K562 (cell line): Measurements from ENCODE around the gene IPO13. TPM values are rescaled to one million over a fixed set of nuclear protein-coding genes. Genes with fewer than 3 reads are reported as not detected.

Source experiments
- BRD4 ChIP-seq: fragments of 200-600 bp; sonication (generic); IDR thresholded peaks from 2 replicates; pipeline ENCODE4 v1.6.1; 2017; ENCODE audit warnings: inconsistent platforms
- CREB5 ChIP-seq: fragments of 250-450 bp; sonication (Bioruptor Pico); IDR thresholded peaks from 2 replicates; pipeline ENCODE4 v1.5.0; 2020; ENCODE audit warnings: mild to moderate bottlenecking
- E2F1 ChIP-seq: sonication (generic); formaldehyde crosslinking; IDR thresholded peaks from 2 replicates; pipeline ENCODE4 v1.8.1; 2023; ENCODE audit warnings: mild to moderate bottlenecking, missing genetic modification reagents, moderate library complexity
- KDM1A ChIP-seq, 2 experiments: fragments of 450-650 bp; IDR thresholded peaks; 2 replicates each; pipeline ENCODE4 v1.6.1; 2016; ENCODE audit warnings: mild to moderate bottlenecking in 2 of 2
- MNT ChIP-seq, 2 experiments: fragments of 450-650 bp; conservative IDR thresholded peaks; 2 replicates each; pipeline ENCODE4 v1.6.1; 2017; ENCODE audit warnings: mild to moderate bottlenecking in 2 of 2, moderate library complexity in 2 of 2
- NCOA1 ChIP-seq: fragments of 450-650 bp; IDR thresholded peaks from 2 replicates; pipeline ENCODE4 v1.6.1; 2016; ENCODE audit warnings: low read depth
- SFPQ ChIP-seq: fragments of 200-400 bp; formaldehyde crosslinking; IDR thresholded peaks from 2 replicates; pipeline ENCODE4 v1.6.1; 2017; ENCODE audit warnings: mild to moderate bottlenecking, low read depth, low read length, moderate library complexity
- THAP7 ChIP-seq: fragments of 250-450 bp; sonication (Bioruptor Pico); IDR thresholded peaks from 2 replicates; pipeline ENCODE4 v1.5.0; 2021
- ZC3H4 ChIP-seq: sonication (generic); formaldehyde crosslinking; IDR thresholded peaks from 2 replicates; pipeline ENCODE4 v1.9.0; 2021; ENCODE audit warnings: missing genetic modification reagents, borderline replicate concordance
- ZFP36 ChIP-seq: fragments of 150-350 bp; IDR thresholded peaks from 2 replicates; pipeline ENCODE4 v1.6.1; 2018; ENCODE audit warnings: low read length, low read depth; ENCODE audit not compliant: partially characterized antibody
- ZNF639 ChIP-seq, 2 experiments: fragments of 200-800 bp in 1 of 2; sonication (Bioruptor generic) in 1 of 2; sonication (generic) in 1 of 2; formaldehyde crosslinking in 1 of 2; IDR thresholded peaks in 1 of 2; conservative IDR thresholded peaks in 1 of 2; 2 replicates each; pipeline versions ENCODE4 v1.5.0 to v1.6.1; 2016 to 2020; ENCODE audit warnings: missing compliant biosample characterization in 1 of 2, missing genetic modification characterization in 1 of 2, missing genetic modification reagents in 1 of 2
- polyA plus RNA-seq, 8 experiments: library from polyadenylated mRNA; depleted of rRNA in 4 of 8; stranded (reverse) in 5 of 8; unstranded in 3 of 8; fragments of >200 nt; fragmentation: Nextera tagmentation in 2 of 8; fragmentation: Illumina TruSeq in 1 of 8; extraction: Ambion mirVana in 2 of 8; extraction: Trizol in 1 of 8; gene quantifications; 2 replicates each; pipeline versions ENCODE4 v1.2.1 to v1.2.3, GENCODE V29; 2011 to 2014; ENCODE audit warnings: inconsistent platforms in 1 of 8, missing spikeins in 1 of 8
- total RNA-seq, 7 experiments: library from RNA; depleted of rRNA in 6 of 7; stranded (reverse); fragments of >200 nt in 6 of 7; fragmentation: Illumina TruSeq in 2 of 7; extraction: Trizol in 2 of 7; gene quantifications; 2 replicates each; pipeline versions ENCODE4 v1.2.1 to v1.2.3, GENCODE V29; 2011 to 2021; ENCODE audit warnings: low replicate concordance in 1 of 7

The IPO13 gene
- total and polyA plus RNA-seq, 9 of the 15 experiments (the other 6 are each of a cell fraction or from before 2014, with no cell fraction given), result 7.0 to 30.8 (median 16.2) TPM

GRCh38 chr1:43994794-43995790 lies 48.3 kb downstream of the IPO13 start (continued):
- TF ChIP-seq MNT (conservative IDR thresholded peaks at IDR 0.05) (peak in 1 of 2 experiments; percentile 60; a peak in 3 of 4 replicates), NCOA1 (no peak), THAP7 (no peak), SFPQ (no peak), CREB5 (CRISPR knock-in tag) (no peak), ZC3H4 (no peak), ZNF639 (CRISPR knock-in tag; conservative IDR thresholded peaks at IDR 0.05 in 1 of 2, IDR thresholded peaks at IDR 0.05 in 1 of 2) (no peak), E2F1 (no peak), BRD4 (no peak), ZFP36 (no peak), KDM1A (IDR thresholded peaks at IDR 0.05) (0 out of 4 replicates have a peak, but pooled peaks of 1 of the 2 experiments have one; percentile 10)
